Measurements from ENCODE around the gene PLCH2. TPM values are rescaled to one million over a fixed set of nuclear protein-coding genes. Genes with fewer than 3 reads are reported as not detected.
A peak's percentile ranks its signal among the peaks of the same experiment; 100 is the strongest.

Gene PLCH2
- total and polyA plus RNA-seq, 4 donors = 3.3 to 19.0 (median 12.1) TPM

DNA sequence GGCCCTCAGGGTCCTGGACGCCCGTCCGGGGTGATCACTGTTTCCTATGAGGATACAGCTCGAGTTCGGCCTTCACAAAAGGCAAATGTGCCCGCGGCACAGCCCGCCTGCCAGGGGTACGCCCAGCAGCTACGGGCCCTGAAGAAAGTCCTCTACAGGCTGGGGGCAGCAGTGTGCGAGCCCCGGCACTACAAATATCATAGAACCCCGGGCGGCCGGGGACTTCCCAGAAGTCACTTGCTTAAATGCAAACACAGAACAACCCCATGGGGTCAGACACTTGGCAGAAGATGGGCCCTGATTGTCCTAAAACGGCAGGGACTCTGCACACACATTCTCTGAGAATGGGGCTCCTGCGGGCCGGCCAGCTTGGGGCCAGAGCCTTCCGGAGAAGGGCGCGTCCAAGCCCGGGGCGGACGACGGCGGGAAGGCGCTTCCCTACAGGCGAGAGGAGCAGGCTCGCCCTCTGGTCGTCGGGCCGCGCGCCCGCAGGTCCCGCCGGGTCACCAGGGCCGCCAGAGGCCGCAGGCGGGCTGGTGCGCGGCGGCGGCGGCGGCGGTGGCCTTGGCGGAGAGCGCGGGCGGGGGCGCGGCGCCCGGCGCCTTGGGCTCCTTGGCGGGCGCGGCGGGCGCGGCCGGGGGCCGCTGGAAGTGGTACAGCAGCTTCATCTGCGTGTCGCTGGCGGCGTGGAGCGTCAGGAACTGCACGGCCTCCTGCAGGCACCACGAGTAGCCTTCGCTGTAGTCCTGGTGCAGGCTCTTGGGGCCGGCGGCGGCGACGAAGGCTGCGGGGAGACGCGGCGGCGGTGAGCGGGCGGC lies 53.1 kb downstream of the PLCH2 start:
- H3K27ac ChIP-seq (ENCODE audit: low read depth, low read length) = peak overlapping the region; percentile 52
- 2% methylated on average over 84 of the region's 84 CpGs for WGBS (ENCODE audit: insufficient coverage)
- peaks cover 86% of the 10 kb centered on the region for H3K4me1 ChIP-seq (ENCODE audit: control insufficient read depth, insufficient read depth, low read length)
- peak in 1 of 6 donors; percentile 72 for DNase-seq (ENCODE audit: low read depth in 4 of 6, low spot score in 6 of 6)
- peaks cover 16% of the 10 kb centered on the region for H3K36me3 ChIP-seq (ENCODE audit: control insufficient read depth, insufficient read depth, low read length)
- no peaks in the 10 kb centered on the region for H3K9me3 ChIP-seq (ENCODE audit: control insufficient read depth, insufficient read depth, low read length)
- H3K4me3 ChIP-seq (ENCODE audit: low read depth, low read length) = peak overlapping the region; percentile 37
- H3K27me3 ChIP-seq (ENCODE audit: control insufficient read depth, insufficient read depth, low read length) = peaks cover 14% of the 10 kb centered on the region

DNA sequence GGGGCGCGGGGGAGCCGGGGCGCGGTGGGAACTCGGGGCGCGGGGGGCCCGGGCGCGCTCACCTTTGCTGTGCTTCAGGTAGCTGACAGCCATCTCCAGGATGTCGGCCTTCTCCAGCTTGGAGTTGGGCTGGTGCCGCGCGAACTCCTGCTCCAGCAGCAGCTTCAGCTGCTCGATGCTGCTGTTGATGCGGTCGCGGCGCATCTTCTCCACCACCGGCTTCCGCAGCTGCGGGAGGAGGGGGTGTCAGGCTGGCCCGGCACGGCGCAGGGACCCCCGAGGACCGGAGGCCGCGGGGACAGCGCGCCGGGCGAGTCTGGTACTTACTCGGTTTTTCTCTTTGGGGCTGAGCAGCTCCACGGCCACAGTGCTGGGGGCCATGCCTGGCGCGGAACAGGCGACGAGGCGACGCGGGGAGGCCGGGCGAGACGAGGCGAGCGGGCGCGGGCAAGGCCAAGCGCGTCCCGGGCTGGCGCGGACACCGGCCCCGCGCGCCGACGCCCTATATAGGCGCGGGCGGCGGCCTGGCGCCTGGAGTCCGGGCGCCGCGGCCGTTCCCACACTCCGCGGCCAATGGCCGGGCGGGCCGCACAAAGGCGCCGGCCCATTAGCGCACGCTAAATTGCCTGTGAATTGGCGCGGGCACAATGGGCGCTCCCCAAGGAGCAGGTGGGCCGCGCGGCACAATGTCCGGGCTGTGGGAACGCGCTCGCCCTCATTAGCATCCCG lies 53.9 kb downstream of the PLCH2 start, which contains the start of gene HES5:
HES5 (minus strand) TSS at position 480 of the 729 bp plus-strand sequence; CDS start at position 381, 99 bp downstream.
- peak in 3 of 6 donors; percentile 78 to 93 (median 92) for DNase-seq (ENCODE audit: low read depth in 4 of 6, low spot score in 6 of 6)
- under 1% methylated on average over 91 of the region's 91 CpGs for WGBS (ENCODE audit: insufficient coverage)
- Histone ChIP-seq H3K4me3 (ENCODE audit: low read depth, low read length) (peak within 1 kb of the TSS; percentile 37), H3K36me3 (ENCODE audit: control insufficient read depth, insufficient read depth, low read length) (peaks cover 13% of the 10 kb centered on the region), H3K27ac (ENCODE audit: low read depth, low read length) (peak within 1 kb of the TSS; percentile 81), H3K4me1 (ENCODE audit: control insufficient read depth, insufficient read depth, low read length) (peaks cover 86% of the 10 kb centered on the region), H3K27me3 (ENCODE audit: control insufficient read depth, insufficient read depth, low read length) (peaks cover 14% of the 10 kb centered on the region), H3K9me3 (ENCODE audit: control insufficient read depth, insufficient read depth, low read length) (no peaks in the 10 kb centered on the region)

DNA sequence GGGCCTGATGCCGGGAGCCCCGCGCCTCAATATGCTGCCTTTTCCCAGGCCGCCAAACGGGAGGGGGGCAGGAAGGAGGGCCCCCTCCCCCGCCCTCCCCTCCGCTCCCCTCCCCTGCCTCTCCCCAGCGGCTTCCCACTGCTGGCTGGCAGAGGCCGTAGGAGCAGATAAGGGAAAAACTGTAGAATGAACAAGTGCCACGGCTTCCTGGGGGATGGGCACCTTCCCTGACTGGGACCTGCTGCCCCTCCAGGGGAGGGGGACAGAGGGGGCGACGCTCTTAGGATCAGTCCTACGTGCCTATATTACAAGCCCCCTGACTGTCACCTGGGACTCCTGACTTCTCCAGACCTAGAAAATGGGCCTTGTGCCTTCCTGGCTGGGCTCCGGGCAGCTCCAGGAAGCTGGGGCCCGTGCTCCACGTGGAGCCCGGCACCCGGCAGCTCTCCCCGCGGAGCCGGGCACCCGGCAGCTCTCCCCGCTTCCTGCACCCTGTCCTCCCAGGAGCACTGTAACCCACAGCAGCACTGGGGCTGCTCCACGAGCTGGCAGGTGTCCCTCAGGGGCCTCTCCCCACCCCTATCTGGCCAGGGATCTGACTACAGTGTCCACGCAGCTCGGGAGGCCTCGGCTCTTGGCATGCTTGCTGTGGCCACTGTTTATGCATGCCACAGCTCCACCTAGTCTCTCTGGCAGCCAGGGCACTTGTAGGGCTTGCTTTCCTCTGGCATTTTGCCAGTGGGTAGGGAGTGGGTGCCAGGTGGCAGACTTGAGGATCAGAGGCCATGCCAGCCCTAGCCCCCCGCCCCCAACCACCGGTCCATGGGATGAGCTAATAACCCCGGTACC lies 54.6 kb downstream of the PLCH2 start:
- DNase-seq (ENCODE audit: low read depth in 4 of 6, low spot score in 6 of 6) = peak in 2 of 6 donors; percentile 80 to 87
- H3K27ac ChIP-seq (ENCODE audit: low read depth, low read length) = peak overlapping the region; percentile 81
- no peaks in the 10 kb centered on the region for H3K9me3 ChIP-seq (ENCODE audit: control insufficient read depth, insufficient read depth, low read length)
- peaks cover 13% of the 10 kb centered on the region for H3K36me3 ChIP-seq (ENCODE audit: control insufficient read depth, insufficient read depth, low read length)
- no peak overlapping the region for H3K4me3 ChIP-seq (ENCODE audit: low read depth, low read length)
- 8% methylated on average over 23 of the region's 30 CpGs for WGBS (ENCODE audit: insufficient coverage)
- H3K27me3 ChIP-seq (ENCODE audit: control insufficient read depth, insufficient read depth, low read length) = peaks cover 16% of the 10 kb centered on the region
- peaks cover 86% of the 10 kb centered on the region for H3K4me1 ChIP-seq (ENCODE audit: control insufficient read depth, insufficient read depth, low read length)

DNA sequence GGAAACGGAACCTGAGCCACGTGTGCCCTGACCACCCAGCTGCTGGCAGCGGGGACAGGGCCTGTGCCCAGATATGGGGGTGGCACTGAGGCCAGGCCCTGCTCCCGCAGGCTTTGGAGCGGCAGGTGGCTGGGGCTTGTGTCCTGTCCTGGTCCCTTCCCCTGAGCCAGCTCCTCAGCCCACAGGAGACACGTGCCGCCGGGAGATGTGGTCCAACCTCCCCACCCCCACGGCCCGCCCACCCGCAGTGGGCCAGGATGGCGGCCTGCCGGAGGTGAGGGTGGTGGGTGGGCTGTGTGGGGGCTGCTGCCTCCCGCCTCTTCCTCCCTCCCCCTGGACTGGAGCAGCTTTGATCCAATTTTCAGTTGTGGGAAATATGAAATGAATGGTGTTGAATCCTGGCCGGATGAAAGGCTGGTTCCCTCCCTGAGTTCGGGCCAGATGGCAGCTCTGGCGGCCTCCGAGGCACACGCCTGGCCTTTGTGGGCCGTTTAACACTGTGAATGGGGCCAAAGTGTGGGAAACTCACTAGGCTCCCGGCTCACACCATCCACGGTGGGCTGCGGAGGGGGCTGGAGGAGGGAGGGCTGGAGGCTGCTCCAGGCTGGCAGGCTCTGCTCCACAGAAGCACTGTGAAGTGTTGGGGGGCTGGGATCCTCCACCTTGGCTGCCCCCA lies 56.5 kb downstream of the PLCH2 start:
- Histone ChIP-seq H3K36me3 (ENCODE audit: control insufficient read depth, insufficient read depth, low read length) (peaks cover 10% of the 10 kb centered on the region), H3K9me3 (ENCODE audit: control insufficient read depth, insufficient read depth, low read length) (no peaks in the 10 kb centered on the region), H3K4me3 (ENCODE audit: low read depth, low read length) (no peak overlapping the region), H3K27ac (ENCODE audit: low read depth, low read length) (peak overlapping the region; percentile 42), H3K27me3 (ENCODE audit: control insufficient read depth, insufficient read depth, low read length) (peaks cover 19% of the 10 kb centered on the region), H3K4me1 (ENCODE audit: control insufficient read depth, insufficient read depth, low read length) (peaks cover 79% of the 10 kb centered on the region)
- DNase-seq (ENCODE audit: low read depth in 4 of 6, low spot score in 6 of 6) = peak in 2 of 6 donors; percentile 89 to 90
- 21% methylated on average over 14 of the region's 23 CpGs for WGBS (ENCODE audit: insufficient coverage)

DNA sequence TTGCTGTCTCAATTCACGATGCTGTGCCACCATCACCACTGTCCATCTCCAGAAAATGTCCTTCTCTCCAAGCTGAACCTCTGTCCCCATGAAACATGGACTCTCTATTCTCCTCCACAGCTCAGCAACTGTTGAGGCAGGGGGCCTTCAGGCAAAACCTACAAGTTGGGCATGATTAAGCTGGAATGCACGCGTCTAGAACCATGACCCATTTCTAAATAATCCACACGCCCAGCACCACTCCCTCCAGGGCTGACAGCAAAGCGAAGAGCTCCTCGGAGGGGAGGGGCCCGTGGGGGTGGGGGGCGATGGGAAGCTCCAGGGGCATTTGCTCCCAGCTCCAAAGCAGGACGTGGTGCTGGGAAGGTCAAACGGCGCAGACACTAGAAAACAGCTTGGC lies 57.3 kb downstream of the PLCH2 start:
- H3K9me3 ChIP-seq (ENCODE audit: control insufficient read depth, insufficient read depth, low read length) = no peaks in the 10 kb centered on the region
- peaks cover 6% of the 10 kb centered on the region for H3K36me3 ChIP-seq (ENCODE audit: control insufficient read depth, insufficient read depth, low read length)
- no peak for DNase-seq (ENCODE audit: low read depth in 4 of 6, low spot score in 6 of 6)
- peaks cover 19% of the 10 kb centered on the region for H3K27me3 ChIP-seq (ENCODE audit: control insufficient read depth, insufficient read depth, low read length)
- H3K27ac ChIP-seq (ENCODE audit: low read depth, low read length) = peak overlapping the region; percentile 42
- 40% methylated on average over 8 of the region's 11 CpGs for WGBS (ENCODE audit: insufficient coverage)
- H3K4me3 ChIP-seq (ENCODE audit: low read depth, low read length) = no peak overlapping the region
- peaks cover 72% of the 10 kb centered on the region for H3K4me1 ChIP-seq (ENCODE audit: control insufficient read depth, insufficient read depth, low read length)

DNA sequence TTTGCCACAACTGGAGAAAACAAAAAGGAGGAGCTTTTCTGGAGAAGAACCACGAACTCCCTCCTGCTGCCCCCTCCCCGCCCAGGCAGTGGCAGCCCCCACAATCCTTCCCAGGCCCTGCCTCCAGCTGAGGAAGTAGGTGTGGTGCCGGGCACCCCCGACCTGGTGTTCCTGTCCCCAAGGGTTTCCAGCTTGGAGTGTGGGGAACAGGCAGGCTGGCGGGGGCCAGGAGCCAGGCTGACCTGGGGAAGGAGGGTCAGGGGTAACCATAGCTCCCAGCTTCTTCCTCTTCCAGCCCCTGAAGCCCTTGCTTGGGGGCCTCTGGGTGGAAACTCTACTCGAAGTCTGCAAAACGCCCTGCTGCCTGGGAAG lies 58.2 kb downstream of the PLCH2 start:
- Histone ChIP-seq H3K4me1 (ENCODE audit: control insufficient read depth, insufficient read depth, low read length) (peaks cover 63% of the 10 kb centered on the region), H3K4me3 (ENCODE audit: low read depth, low read length) (no peak overlapping the region), H3K9me3 (ENCODE audit: control insufficient read depth, insufficient read depth, low read length) (no peaks in the 10 kb centered on the region), H3K36me3 (ENCODE audit: control insufficient read depth, insufficient read depth, low read length) (no peaks in the 10 kb centered on the region), H3K27me3 (ENCODE audit: control insufficient read depth, insufficient read depth, low read length) (peaks cover 19% of the 10 kb centered on the region), H3K27ac (ENCODE audit: low read depth, low read length) (no peak overlapping the region)
- no peak for DNase-seq (ENCODE audit: low read depth in 4 of 6, low spot score in 6 of 6)
- WGBS (ENCODE audit: insufficient coverage) = 17% methylated on average over 2 of the region's 7 CpGs

DNA sequence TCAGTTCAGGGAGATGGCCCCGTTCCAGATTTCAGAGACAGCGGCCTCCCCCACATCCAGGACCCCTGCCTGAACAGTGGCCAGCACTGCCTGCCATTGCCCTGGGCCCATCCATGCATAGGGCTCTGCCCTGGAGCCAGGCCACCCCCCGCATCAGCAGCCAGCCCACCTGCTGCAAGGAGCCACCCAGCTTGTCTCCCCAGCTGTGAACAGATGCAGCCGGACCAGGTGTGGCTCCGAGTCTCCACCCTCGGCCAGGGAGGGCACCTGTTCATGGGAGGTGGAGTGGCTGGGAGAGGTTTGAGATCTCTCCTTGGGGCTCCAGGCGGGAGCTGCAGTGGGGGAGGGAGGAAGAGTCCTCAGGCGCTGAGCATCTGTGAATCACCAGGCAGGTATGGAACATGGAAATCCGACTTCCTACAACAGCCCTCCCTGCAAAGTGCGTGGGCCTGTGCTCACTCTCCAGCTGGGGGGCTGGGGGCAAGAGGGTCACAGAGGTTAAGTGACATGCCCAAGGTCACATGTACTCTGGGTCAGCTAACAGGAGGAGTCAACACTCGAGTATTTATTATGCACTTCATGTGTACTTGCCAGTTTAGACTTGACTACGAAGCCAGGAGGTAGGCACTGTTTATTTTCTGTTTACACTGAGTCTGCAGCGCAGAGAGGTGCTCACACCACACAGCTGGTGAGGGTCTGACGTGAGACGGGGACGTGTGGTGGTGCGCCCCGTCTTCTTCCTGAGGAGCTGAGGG lies 58.8 kb downstream of the PLCH2 start:
- H3K27ac ChIP-seq (ENCODE audit: low read depth, low read length) = no peak overlapping the region
- DNase-seq (ENCODE audit: low read depth in 4 of 6, low spot score in 6 of 6) = peak in 1 of 6 donors; percentile 27
- no peak overlapping the region for H3K4me3 ChIP-seq (ENCODE audit: low read depth, low read length)
- WGBS (ENCODE audit: insufficient coverage) = 56% methylated on average over 13 of the region's 18 CpGs
- peaks cover 63% of the 10 kb centered on the region for H3K4me1 ChIP-seq (ENCODE audit: control insufficient read depth, insufficient read depth, low read length)
- no peaks in the 10 kb centered on the region for H3K9me3 ChIP-seq (ENCODE audit: control insufficient read depth, insufficient read depth, low read length)
- no peaks in the 10 kb centered on the region for H3K36me3 ChIP-seq (ENCODE audit: control insufficient read depth, insufficient read depth, low read length)
- H3K27me3 ChIP-seq (ENCODE audit: control insufficient read depth, insufficient read depth, low read length) = peaks cover 19% of the 10 kb centered on the region

DNA sequence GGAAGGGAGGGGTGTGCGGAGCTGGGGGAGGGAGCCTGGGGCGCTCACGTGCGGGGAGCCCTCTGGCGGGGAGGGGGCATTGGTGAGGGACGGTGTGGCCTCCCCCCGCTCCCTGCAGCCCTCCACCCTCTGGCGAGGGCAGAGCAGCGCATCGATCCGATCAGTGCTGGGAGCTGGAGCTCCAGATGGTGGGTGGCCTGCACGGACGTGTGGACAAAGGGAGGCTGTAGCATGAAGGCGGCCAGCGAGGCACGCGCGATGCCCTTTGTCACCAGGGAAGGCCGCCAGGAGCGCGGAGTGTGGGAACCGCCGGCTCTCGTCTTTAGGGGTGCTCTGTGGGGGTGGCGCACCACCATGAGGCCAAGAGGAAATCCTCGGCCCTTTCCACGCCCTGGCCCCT lies 59.4 kb downstream of the PLCH2 start:
- Histone ChIP-seq H3K4me1 (ENCODE audit: control insufficient read depth, insufficient read depth, low read length) (peaks cover 65% of the 10 kb centered on the region), H3K9me3 (ENCODE audit: control insufficient read depth, insufficient read depth, low read length) (no peaks in the 10 kb centered on the region), H3K27ac (ENCODE audit: low read depth, low read length) (no peak overlapping the region), H3K4me3 (ENCODE audit: low read depth, low read length) (no peak overlapping the region), H3K27me3 (ENCODE audit: control insufficient read depth, insufficient read depth, low read length) (peaks cover 20% of the 10 kb centered on the region), H3K36me3 (ENCODE audit: control insufficient read depth, insufficient read depth, low read length) (no peaks in the 10 kb centered on the region)
- WGBS (ENCODE audit: insufficient coverage) = 36% methylated on average over 19 of the region's 27 CpGs
- DNase-seq (ENCODE audit: low read depth in 4 of 6, low spot score in 6 of 6) = peak in 1 of 6 donors; percentile 27
